IMR-90 (cell line): ENCODE data around the gene EMC8. TPM values are rescaled to one million over a fixed set of nuclear protein-coding genes. Genes with fewer than 3 reads are reported as not detected.

ENCODE experiments used
- ATAC-seq: fragments of 200-7000 bp; cut with Tn5 transposase; 2 replicates; pipeline ENCODE4 v1.9.1; 2020; ENCODE audit warnings: low read depth, mild to moderate bottlenecking, moderate library complexity
- BruUV-seq: library from RNA; stranded (reverse); fragments of 400-500 nt; replicated peaks from 2 replicates; lab custom pipeline; 2021; lab: Mats Ljungman, UMichigan
- CTCF ChIA-PET: fragments of 300-600 bp; formaldehyde crosslinking; extraction: SDS; loops from one replicate; lab custom pipeline; 2021; ENCODE audit warnings: antibody characterized with exemption; lab: Yijun Ruan, JAX
- POLR2A ChIA-PET: fragments of 300-600 bp; sonication (Branson Sonifier 250); formaldehyde crosslinking; loops from one replicate; lab custom pipeline; 2022; ENCODE audit warnings: antibody characterized with exemption; ENCODE audit not compliant: unreplicated experiment; lab: Charles Lee
- DNase-seq: peaks from one replicate; pipeline ENCODE4 v3.0.0; 2013
- H2AFZ ChIP-seq: replicated peaks from 2 replicates; pipeline ENCODE3; 2013; ENCODE audit warnings: low read length, mild to moderate bottlenecking; ENCODE audit not compliant: poor library complexity
- H2AK5ac ChIP-seq: 2 replicates; pipeline ENCODE4 v1.6.1; 2013; ENCODE audit warnings: low read depth, low read length, inconsistent platforms
- H2AK9ac ChIP-seq: replicated peaks from 2 replicates; pipeline ENCODE3; 2013; ENCODE audit warnings: mild to moderate bottlenecking, low read depth, low read length, moderate library complexity; ENCODE audit not compliant: poor library complexity
- H2BK120ac ChIP-seq: 2 replicates; pipeline ENCODE4 v1.6.1; 2013; ENCODE audit warnings: low read depth, low read length, inconsistent platforms
- H2BK15ac ChIP-seq: 3 replicates; pipeline ENCODE4 v1.6.1; 2013; ENCODE audit warnings: low read depth, low read length, inconsistent platforms
- H2BK20ac ChIP-seq: 2 replicates; pipeline ENCODE4 v1.6.1; 2013; ENCODE audit warnings: low read depth, mild to moderate bottlenecking, inconsistent platforms, low read length, moderate library complexity
- H2BK5ac ChIP-seq: 2 replicates; pipeline ENCODE4 v1.6.1; 2013; ENCODE audit warnings: mild to moderate bottlenecking, low read depth, low read length, inconsistent platforms; ENCODE audit not compliant: poor library complexity, severe bottlenecking
- H3K14ac ChIP-seq: replicated peaks from 2 replicates; pipeline ENCODE4 v1.6.1; 2013; ENCODE audit warnings: low read depth, low read length, inconsistent platforms
- H3K18ac ChIP-seq: 2 replicates; pipeline ENCODE4 v1.6.1; 2013; ENCODE audit warnings: low read depth, low read length, control low read depth
- H3K23ac ChIP-seq: 2 replicates; pipeline ENCODE4 v1.6.1; 2013; ENCODE audit warnings: low read depth, low read length, inconsistent platforms
- H3K27ac ChIP-seq: 2 replicates; pipeline ENCODE4 v1.5.1; 2013; ENCODE audit warnings: mild to moderate bottlenecking, control low read depth, low read length; ENCODE audit not compliant: insufficient read depth
- H3K27me3 ChIP-seq: 2 replicates; pipeline ENCODE4 v1.6.1; 2013; ENCODE audit warnings: low read length; ENCODE audit not compliant: control insufficient read depth, insufficient read depth
- H3K36me3 ChIP-seq: 2 replicates; pipeline ENCODE4 v1.6.1; 2013; ENCODE audit warnings: low read length, mixed read lengths; ENCODE audit not compliant: control insufficient read depth, insufficient read depth
- H3K4ac ChIP-seq: 2 replicates; pipeline ENCODE4 v1.6.1; 2013; ENCODE audit warnings: low read depth, low read length, inconsistent platforms
- H3K4me1 ChIP-seq: 2 replicates; pipeline ENCODE4 v1.6.1; 2013; ENCODE audit warnings: low read length, mixed read lengths; ENCODE audit not compliant: control insufficient read depth, insufficient read depth
- H3K4me2 ChIP-seq: 2 replicates; pipeline ENCODE4 v1.6.1; 2013; ENCODE audit warnings: low read depth, mild to moderate bottlenecking, control low read depth, low read length, moderate library complexity
- H3K4me3 ChIP-seq: 2 replicates; pipeline ENCODE4 v1.5.1; 2013; ENCODE audit warnings: low read depth, mild to moderate bottlenecking, control low read depth, low read length, moderate library complexity; ENCODE audit not compliant: insufficient read depth
- H3K56ac ChIP-seq: 2 replicates; pipeline ENCODE4 v1.6.1; 2013; ENCODE audit warnings: low read length, inconsistent platforms; ENCODE audit not compliant: insufficient read depth; ENCODE audit errors: extremely low read depth
- H3K79me1 ChIP-seq, 2 experiments: 2 replicates each; pipeline ENCODE4 v1.6.1; 2013; ENCODE audit warnings: low read length in 2 of 2, inconsistent platforms in 1 of 2, low read depth in 1 of 2
- H3K9ac ChIP-seq: 2 replicates; pipeline ENCODE4 v1.6.1; 2013; ENCODE audit warnings: low read depth, low read length, control low read depth
- H3K9me1 ChIP-seq: 2 replicates; pipeline ENCODE4 v1.6.1; 2013; ENCODE audit warnings: low read length, inconsistent platforms; ENCODE audit not compliant: insufficient read depth
- H3K9me3 ChIP-seq: 2 replicates; pipeline ENCODE4 v1.6.1; 2013; ENCODE audit warnings: low read length; ENCODE audit not compliant: control insufficient read depth, insufficient read depth
- H4K20me1 ChIP-seq: 2 replicates; pipeline ENCODE4 v1.6.1; 2013; ENCODE audit warnings: low read length, inconsistent platforms; ENCODE audit not compliant: insufficient read depth
- H4K5ac ChIP-seq: 2 replicates; pipeline ENCODE4 v1.6.1; 2013; ENCODE audit warnings: mild to moderate bottlenecking, low read depth, low read length, control low read depth
- H4K8ac ChIP-seq, 2 experiments: 2 replicates each; pipeline ENCODE4 v1.6.1; 2013; ENCODE audit warnings: low read depth in 2 of 2, low read length in 2 of 2, control low read depth in 1 of 2, inconsistent platforms in 1 of 2
- H4K91ac ChIP-seq: 2 replicates; pipeline ENCODE4 v1.6.1; 2013; ENCODE audit warnings: low read depth, low read length, inconsistent platforms; ENCODE audit not compliant: insufficient read depth
- BHLHE40 ChIP-seq: fragments of 150-350 bp; IDR thresholded peaks from 2 replicates; pipeline ENCODE4 v1.6.1; 2016; ENCODE audit warnings: mild to moderate bottlenecking, low read depth, low read length
- CEBPB ChIP-seq: IDR thresholded peaks from 2 replicates; pipeline ENCODE4 v1.6.1; 2012; ENCODE audit warnings: low read depth, low read length, improper control_type of control experiment
- CHD1 ChIP-seq: IDR thresholded peaks from 2 replicates; pipeline ENCODE4 v1.6.1; 2012; ENCODE audit warnings: low read depth, low read length, improper control_type of control experiment
- CTCF ChIP-seq: conservative IDR thresholded peaks from 2 replicates; pipeline ENCODE4 v1.5.1; 2012; ENCODE audit warnings: mild to moderate bottlenecking, low read depth, low read length, improper control_type of control experiment
- ELK1 ChIP-seq: fragments of 150-350 bp; IDR thresholded peaks from 2 replicates; pipeline ENCODE4 v1.6.1; 2016; ENCODE audit warnings: low read depth, mild to moderate bottlenecking, low read length, moderate library complexity, borderline replicate concordance
- FOS ChIP-seq: fragments of 150-350 bp; IDR thresholded peaks from 2 replicates; pipeline ENCODE4 v1.6.1; 2016; ENCODE audit warnings: low read depth, low read length
- MAFK ChIP-seq: IDR thresholded peaks from 2 replicates; pipeline ENCODE4 v1.6.1; 2012; ENCODE audit warnings: low read depth, low read length, improper control_type of control experiment
- MAZ ChIP-seq: IDR thresholded peaks from 2 replicates; pipeline ENCODE4 v1.6.1; 2012; ENCODE audit warnings: low read depth, mild to moderate bottlenecking, low read length, improper control_type of control experiment, moderate library complexity, borderline replicate concordance
- MXI1 ChIP-seq: IDR thresholded peaks from 2 replicates; pipeline ENCODE4 v1.6.1; 2012; ENCODE audit warnings: low read depth, mild to moderate bottlenecking, low read length, moderate library complexity, borderline replicate concordance
- NFE2L2 ChIP-seq: fragments of 150-350 bp; IDR thresholded peaks from 2 replicates; pipeline ENCODE4 v1.6.1; 2016; ENCODE audit warnings: low read depth, mild to moderate bottlenecking, low read length
- POLR2A ChIP-seq: IDR thresholded peaks from 2 replicates; pipeline ENCODE4 v1.6.1; 2012; ENCODE audit warnings: mild to moderate bottlenecking, low read depth, low read length
- RAD21 ChIP-seq: IDR thresholded peaks from 2 replicates; pipeline ENCODE4 v1.6.1; 2012; ENCODE audit warnings: low read length, improper control_type of control experiment
- RCOR1 ChIP-seq: IDR thresholded peaks from 2 replicates; pipeline ENCODE4 v1.6.1; 2012; ENCODE audit warnings: mild to moderate bottlenecking, low read length, improper control_type of control experiment; ENCODE audit not compliant: insufficient replicate concordance
- RFX5 ChIP-seq: IDR thresholded peaks from 2 replicates; pipeline ENCODE4 v1.8.0; 2012; ENCODE audit warnings: low read depth, mild to moderate bottlenecking, low read length, moderate library complexity
- SMC3 ChIP-seq: fragments of 150-350 bp; IDR thresholded peaks from 2 replicates; pipeline ENCODE4 v1.6.1; 2016; ENCODE audit warnings: low read depth, mild to moderate bottlenecking, antibody characterized with exemption, low read length, moderate library complexity
- USF2 ChIP-seq: fragments of 150-350 bp; IDR thresholded peaks from 2 replicates; pipeline ENCODE4 v1.6.1; 2017; ENCODE audit warnings: mild to moderate bottlenecking, antibody characterized with exemption, low read length, low read depth
- WGBS, 2 experiments: methylation state at CpG; one replicate each; pipeline versions ENCODE4 v1.1.5 to v1.1.7; 2013; ENCODE audit warnings: missing lambda C conversion rate in 2 of 2; ENCODE audit not compliant: insufficient read length in 1 of 2; ENCODE audit errors: extremely low coverage in 2 of 2; 5-methylcytosine and 5-hydroxymethylcytosine counted together
- dilution Hi-C: fragments of 300-500 bp; cut with HindIII; formaldehyde crosslinking; loops from one replicate; pipeline ENCODE4 v1.14.3; 2018; ENCODE audit warnings: low sequenced_read_pairs; ENCODE audit not compliant: unreplicated experiment
- in situ Hi-C: fragments of 300-500 bp; cut with MboI; formaldehyde crosslinking; loops from 3 replicates; pipeline ENCODE4 v1.14.3; 2019; ENCODE audit warnings: low sequenced_read_pairs, inconsistent platforms, mixed read lengths
- intact Hi-C: fragments of 100-400 bp; cut with micrococcal nuclease; formaldehyde crosslinking; loops from 2 replicates; pipeline ENCODE4 v1.10.0; 2022
- polyA plus RNA-seq, 3 experiments: library from polyadenylated mRNA; depleted of rRNA; stranded (reverse); fragments of >200 nt; gene quantifications; 2 replicates each; pipeline ENCODE4 v1.2.3, GENCODE V29; 2012; ENCODE audit warnings: low replicate concordance in 1 of 3
- total RNA-seq: library from RNA; depleted of rRNA; stranded (reverse); fragments of >200 nt; gene quantifications from 2 replicates; pipeline ENCODE4 v1.2.3, GENCODE V29; 2012

The EMC8 gene
- total and polyA plus RNA-seq, 2 of the 4 experiments (the other 2 are of a cell fraction) = 23.7 to 48.9 TPM

GRCh38 chr16:85839681-85840240 lies 40.4 kb upstream of the EMC8 start:
- no peak overlapping the region for H3K23ac ChIP-seq
- no peak overlapping the region for H3K4me3 ChIP-seq
- H3K9me3 ChIP-seq = peaks cover 5% of the 10 kb centered on the region
- in situ Hi-C loops (no loop called here), dilution Hi-C loops (no loop called here), intact Hi-C loops (no loop called here)
- H2BK15ac ChIP-seq = no peak overlapping the region
- H3K27ac ChIP-seq = no peak overlapping the region
- H3K4me1 ChIP-seq = no peaks in the 10 kb centered on the region; the same call in 1 of the 2 replicates
- ATAC-seq (no peak), DNase-seq (no peak)
- H4K8ac ChIP-seq = no peak overlapping the region
- no peak overlapping the region for H2BK5ac ChIP-seq
- ChIA-PET POLR2A (no interaction called here), CTCF (no interaction called here)
- no peak overlapping the region for H2AK5ac ChIP-seq
- no peak overlapping the region for H3K4ac ChIP-seq
- H4K91ac ChIP-seq = no peak overlapping the region
- H3K36me3 ChIP-seq = no peaks in the 10 kb centered on the region
- no peaks in the 10 kb centered on the region for H3K79me1 ChIP-seq
- H3K56ac ChIP-seq = no peak overlapping the region
- BruUV-seq = no TSS peak
- no peak overlapping the region for H2AFZ ChIP-seq
- H3K27me3 ChIP-seq = peaks cover 76% of the 10 kb centered on the region
- H2BK120ac ChIP-seq = no peak overlapping the region
- H3K4me2 ChIP-seq = no peak overlapping the region
- no peak overlapping the region for H2BK20ac ChIP-seq
- H3K9me1 ChIP-seq = no peaks in the 10 kb centered on the region
- H3K14ac ChIP-seq = no peak overlapping the region
- H2AK9ac ChIP-seq = no peak overlapping the region
- WGBS, 2 experiments = 82% methylated on average over 13 of the region's 24 CpGs; no CpG with 5 or more reads in 1 of the 2 experiments
- H4K5ac ChIP-seq = no peak overlapping the region
- no peak overlapping the region for H3K18ac ChIP-seq
- no peak overlapping the region for H3K9ac ChIP-seq
- no peaks in the 10 kb centered on the region for H4K20me1 ChIP-seq
- TF ChIP-seq RCOR1 = no peak
- TF ChIP-seq FOS = no peak
- no peak for TF ChIP-seq MXI1
- no peak for TF ChIP-seq RAD21
- no peak for TF ChIP-seq ELK1
- no peak for TF ChIP-seq RFX5
- no peak for TF ChIP-seq CEBPB
- no peak for TF ChIP-seq POLR2A
- no peak for TF ChIP-seq SMC3
- TF ChIP-seq MAZ = no peak
- no peak for TF ChIP-seq NFE2L2
- TF ChIP-seq CHD1 = no peak
- TF ChIP-seq USF2 = no peak
- no peak for TF ChIP-seq BHLHE40
- TF ChIP-seq MAFK = no peak
- no peak for TF ChIP-seq CTCF
